Small intestine (tissue), 7 donors: ENCODE data around the gene ANKRD29. TPM values are rescaled to one million over a fixed set of nuclear protein-coding genes. Genes with fewer than 3 reads are reported as not detected.
A peak's percentile ranks its signal among the peaks of the same experiment; 100 is the strongest.
"Not testable (repeated sequence)": the region's sequence is repeated elsewhere in the genome, so short reads cannot be mapped to it uniquely, and the experiment has no call there.

ENCODE experiments used
- DNase-seq, 2 donors: peaks; one replicate each; pipeline versions ENCODE4 v3.0.0 to v3.0.0-alpha.2; 2013
- FAIRE-seq: peaks from 2 replicates; lab custom pipeline; 2012; peaks lifted over from hg19 to GRCh38; lab: Jason Lieb, UNC
- H3K27ac ChIP-seq, 3 donors: one replicate each; pipeline ENCODE4 v1.5.1; 2013; ENCODE audit warnings: low read length in 2 of 3, mild to moderate bottlenecking in 2 of 3, control low read depth in 1 of 3, inconsistent platforms in 1 of 3, low read depth in 1 of 3, moderate library complexity in 1 of 3
- H3K27me3 ChIP-seq, 3 donors: one replicate each; pipeline ENCODE4 v1.6.1; 2013; ENCODE audit warnings: low read length in 3 of 3, inconsistent platforms in 1 of 3; ENCODE audit not compliant: control insufficient read depth in 3 of 3, insufficient read depth in 3 of 3
- H3K36me3 ChIP-seq, 3 donors: one replicate each; pipeline ENCODE4 v1.6.1; 2013; ENCODE audit warnings: low read length in 3 of 3, inconsistent platforms in 1 of 3, low read depth in 1 of 3, mild to moderate bottlenecking in 1 of 3, moderate library complexity in 1 of 3; ENCODE audit not compliant: control insufficient read depth in 3 of 3, insufficient read depth in 2 of 3
- H3K4me1 ChIP-seq, 3 donors: one replicate each; pipeline ENCODE4 v1.6.1; 2013; ENCODE audit warnings: low read length in 2 of 3, inconsistent platforms in 1 of 3, low read depth in 1 of 3, mild to moderate bottlenecking in 1 of 3, moderate library complexity in 1 of 3; ENCODE audit not compliant: control insufficient read depth in 3 of 3, insufficient read depth in 2 of 3
- H3K4me3 ChIP-seq, 3 donors: one replicate each; pipeline ENCODE4 v1.5.1; 2013; ENCODE audit warnings: low read length in 3 of 3, control low read depth in 1 of 3, inconsistent platforms in 1 of 3, low read depth in 1 of 3, mild to moderate bottlenecking in 1 of 3, moderate library complexity in 1 of 3
- H3K9me3 ChIP-seq, 2 donors: one replicate each; pipeline ENCODE4 v1.6.1; 2013; ENCODE audit warnings: low read depth in 1 of 2, low read length in 1 of 2; ENCODE audit not compliant: control insufficient read depth in 2 of 2, insufficient read depth in 1 of 2
- WGBS, 3 donors: extraction: QIAGEN DNeasy Blood & Tissue Kit; methylation state at CpG; one replicate each; pipeline ENCODE4 v1.1.7; 2013; 5-methylcytosine and 5-hydroxymethylcytosine counted together
- polyA plus RNA-seq, 4 donors: library from polyadenylated mRNA; stranded (reverse) in 3 of 4; unstranded in 1 of 4; fragments of 200-250 nt in 3 of 4; fragments of 120-200 nt in 1 of 4; gene quantifications; one replicate each; pipeline versions ENCODE4 v1.2.1 to v1.2.3, GENCODE V29; 2013
- donor health status: healthy with polysubstance abuse.
- donor health status: control.
- donor health status: control.
- donor health status: Bipolar disorder and iron deficiency.
- donor health status: healthy.

ANKRD29 gene
- polyA plus RNA-seq, 4 donors, result 1.8 to 5.1 (median 3.2) TPM

DNA sequence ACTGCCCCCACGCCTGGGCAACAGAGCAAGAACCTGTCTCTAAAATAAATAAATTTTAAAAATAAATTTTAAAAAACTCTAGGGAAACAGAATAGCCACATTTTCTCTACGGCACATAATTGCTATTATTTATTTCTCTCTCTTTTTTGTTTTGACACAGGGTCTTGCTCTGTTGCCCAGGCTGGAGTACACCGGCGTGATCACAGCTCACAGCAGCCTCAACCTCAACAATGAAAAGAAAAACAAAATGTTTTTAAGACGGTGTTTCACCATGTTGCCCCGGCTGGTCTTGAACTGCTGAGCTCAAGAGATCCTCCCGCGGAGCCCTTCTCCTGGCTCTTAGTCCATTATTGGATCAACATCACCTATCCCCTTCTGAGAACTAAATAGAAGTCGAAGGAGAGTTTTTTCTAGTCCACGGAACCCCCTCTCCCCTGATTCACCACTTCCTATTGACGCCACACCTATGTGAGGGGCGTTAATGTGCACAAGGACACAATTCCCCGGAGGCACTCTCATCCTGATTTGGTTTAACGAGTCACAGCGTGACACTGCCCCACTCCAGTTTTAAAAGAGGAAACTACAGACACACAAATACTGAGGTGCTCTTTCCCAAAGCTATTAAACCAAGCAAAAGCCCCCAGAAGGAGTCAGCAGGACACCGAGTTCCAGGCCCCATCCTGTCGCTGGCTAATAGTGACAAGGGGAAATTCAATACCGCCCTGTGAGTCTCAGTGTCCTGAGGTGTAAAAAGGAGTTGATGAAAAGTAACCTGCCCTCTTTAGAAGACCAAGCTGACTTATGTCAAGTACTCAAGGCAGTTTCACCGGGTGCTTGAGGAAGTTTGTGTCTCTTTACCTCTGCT lies 77.5 kb downstream of the ANKRD29 start:
- H3K4me1 ChIP-seq, result peaks cover 4 to 20% (median 19%) of the 10 kb centered on the region in 3 donors
- peak overlapping the region; percentile 96 to 100 (median 98) for H3K27ac ChIP-seq
- H3K27me3 ChIP-seq, result no peaks in the 10 kb centered on the region
- FAIRE-seq, result no peak
- H3K9me3 ChIP-seq, result no peaks in the 10 kb centered on the region
- DNase-seq, result peak; percentile 44 to 62
- peaks cover 0 to 8% (median 0%) of the 10 kb centered on the region in 3 donors for H3K36me3 ChIP-seq
- 26 to 32% (median 28%) methylated on average over 19 of the region's 19 CpGs for WGBS, 3 donors
- peak overlapping the region; percentile 79 to 93 (median 86) for H3K4me3 ChIP-seq

DNA sequence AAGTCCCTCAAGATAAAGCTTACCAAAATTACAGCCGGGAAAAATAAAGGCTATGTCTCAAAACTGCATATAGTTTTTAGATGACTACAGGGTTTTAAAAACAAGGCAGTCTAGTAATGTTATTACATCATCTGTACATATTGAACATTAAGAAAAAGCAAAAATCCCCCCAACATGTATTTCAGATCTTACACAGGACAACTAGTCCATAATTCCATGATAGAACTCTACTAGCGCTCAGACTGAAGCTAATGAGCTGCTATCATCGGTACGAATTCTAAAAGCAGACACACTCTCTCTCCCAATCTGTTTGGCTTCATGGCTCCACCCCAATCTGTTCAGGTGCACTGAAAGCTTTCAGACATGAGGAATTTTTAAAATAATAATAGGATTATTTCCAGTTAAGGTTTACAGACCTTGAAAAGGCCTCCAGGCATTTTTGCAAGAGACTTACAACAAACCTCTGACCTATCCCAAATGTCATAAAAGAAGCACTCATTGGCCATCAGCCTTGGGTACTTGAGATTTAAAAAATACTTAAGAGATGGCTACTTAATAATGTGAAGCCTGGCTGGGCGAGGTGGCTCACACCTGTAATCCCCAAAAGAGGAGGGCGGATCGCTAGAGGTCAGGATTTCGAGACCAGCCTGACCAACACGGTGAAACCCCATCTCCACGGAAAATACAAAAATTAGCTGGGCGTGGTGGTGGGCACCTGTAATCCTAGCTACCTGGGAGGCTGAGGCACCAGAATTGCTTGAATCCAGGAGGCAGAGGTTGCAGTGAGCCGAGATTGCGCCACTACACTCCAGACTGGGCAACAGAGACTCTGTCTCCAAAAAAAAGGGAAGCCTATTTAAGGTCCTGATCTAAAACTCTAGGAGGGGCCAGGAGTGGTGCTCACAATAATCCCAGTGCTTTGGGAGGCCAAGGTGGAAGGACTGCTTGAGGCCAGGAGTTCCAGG lies 78.4 kb downstream of the ANKRD29 start:
- H3K27ac ChIP-seq, result no peak overlapping the region
- WGBS, 3 donors, result 89 to 92% (median 90%) methylated on average over 13 of the region's 13 CpGs
- no peaks in the 10 kb centered on the region for H3K27me3 ChIP-seq
- FAIRE-seq, result no peak
- H3K36me3 ChIP-seq, result peaks cover 0 to 8% (median 0%) of the 10 kb centered on the region in 3 donors
- peaks cover 4 to 20% (median 19%) of the 10 kb centered on the region in 3 donors for H3K4me1 ChIP-seq
- no peak for DNase-seq
- H3K4me3 ChIP-seq, result peak overlapping the region in 1 of 3 donors; percentile 79
- H3K9me3 ChIP-seq, result no peaks in the 10 kb centered on the region

DNA sequence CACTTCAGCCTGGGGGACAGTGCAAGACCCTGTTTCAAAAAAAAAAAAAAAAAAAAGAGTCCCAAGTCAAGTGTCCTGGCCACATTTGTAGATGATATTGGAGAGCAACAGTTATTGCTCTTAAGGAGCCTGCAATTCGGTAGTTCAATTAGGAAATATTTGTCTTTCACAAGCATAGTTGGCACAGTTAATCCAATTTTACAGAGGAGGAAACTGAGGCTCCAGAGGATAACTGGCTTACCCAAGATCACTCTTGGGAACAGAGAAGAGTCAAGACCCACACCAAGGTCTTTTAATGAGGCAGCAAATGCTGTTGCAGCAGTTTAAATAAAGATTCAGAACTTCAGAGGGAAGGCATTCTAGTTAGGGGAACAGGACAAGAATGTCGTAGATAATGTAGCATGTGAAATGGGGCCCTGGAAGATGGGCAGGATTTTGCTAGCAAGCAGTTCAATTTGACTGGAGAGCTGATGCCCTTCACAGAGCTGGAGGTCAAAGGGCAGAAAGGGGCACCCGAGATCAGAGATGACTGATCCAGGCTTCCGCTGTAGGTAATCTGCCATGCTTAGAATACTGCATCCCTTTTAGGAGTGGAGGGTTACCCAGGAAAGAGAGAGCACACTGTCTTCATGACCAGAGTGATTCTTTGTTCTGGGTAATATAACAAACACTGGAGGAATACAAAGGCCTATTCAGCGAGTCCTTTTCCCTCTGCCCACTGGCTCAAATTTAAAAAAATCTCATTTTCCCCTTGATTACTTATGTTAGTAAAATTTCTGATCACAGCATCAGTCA lies 79.4 kb downstream of the ANKRD29 start:
- no peak overlapping the region for H3K4me3 ChIP-seq
- H3K27me3 ChIP-seq, result no peaks in the 10 kb centered on the region
- H3K36me3 ChIP-seq, result peaks cover 0 to 10% (median 0%) of the 10 kb centered on the region in 3 donors
- WGBS, 3 donors, result 74 to 84% (median 83%) methylated on average over 5 of the region's 5 CpGs
- FAIRE-seq, result no peak
- H3K27ac ChIP-seq, result no peak overlapping the region
- peaks cover 4 to 20% (median 19%) of the 10 kb centered on the region in 3 donors for H3K4me1 ChIP-seq
- DNase-seq, result no peak
- no peaks in the 10 kb centered on the region for H3K9me3 ChIP-seq

DNA sequence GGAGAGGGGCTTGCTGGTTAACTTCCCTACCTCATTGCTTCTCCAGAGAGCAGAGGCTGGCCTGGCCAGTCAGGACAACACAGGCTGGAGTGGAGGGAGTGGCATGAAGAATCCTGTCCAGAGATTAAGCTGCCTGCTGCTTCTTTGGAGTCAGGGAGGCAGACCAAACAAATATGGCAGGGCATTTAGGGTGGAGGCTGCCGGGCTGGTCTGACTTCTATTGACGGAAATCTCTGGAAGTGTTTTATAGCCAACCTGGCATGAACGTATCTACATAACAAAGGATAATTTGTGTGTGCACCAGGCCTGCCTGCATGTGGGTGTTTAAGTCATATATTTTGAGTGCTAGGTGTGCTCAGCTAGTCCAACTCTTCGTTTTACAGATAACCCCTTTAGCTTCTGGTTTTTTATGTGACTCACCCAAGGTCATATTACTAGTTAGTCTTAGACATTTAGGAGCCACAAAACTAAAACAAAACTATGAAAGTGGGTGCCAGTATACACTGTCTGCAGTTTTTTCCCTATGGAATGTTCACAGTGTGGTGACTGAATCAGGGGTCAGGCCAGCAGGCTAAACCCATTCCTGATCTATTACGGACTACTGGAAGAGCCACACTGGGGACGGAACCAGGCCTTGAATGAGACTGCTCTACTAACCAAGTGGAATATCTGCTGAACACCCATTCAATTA lies 81.9 kb downstream of the ANKRD29 start:
- 50 to 74% (median 70%) methylated on average over 6 of the region's 6 CpGs for WGBS, 3 donors
- no peaks in the 10 kb centered on the region for H3K27me3 ChIP-seq
- peaks cover 4 to 16% (median 14%) of the 10 kb centered on the region in 3 donors for H3K4me1 ChIP-seq
- H3K27ac ChIP-seq, result no peak overlapping the region
- H3K36me3 ChIP-seq, result peaks cover 0 to 17% (median 0%) of the 10 kb centered on the region in 3 donors
- DNase-seq (peak in 1 of 2 donors; percentile 34), FAIRE-seq (no peak)
- H3K9me3 ChIP-seq, result no peaks in the 10 kb centered on the region
- no peak overlapping the region for H3K4me3 ChIP-seq

DNA sequence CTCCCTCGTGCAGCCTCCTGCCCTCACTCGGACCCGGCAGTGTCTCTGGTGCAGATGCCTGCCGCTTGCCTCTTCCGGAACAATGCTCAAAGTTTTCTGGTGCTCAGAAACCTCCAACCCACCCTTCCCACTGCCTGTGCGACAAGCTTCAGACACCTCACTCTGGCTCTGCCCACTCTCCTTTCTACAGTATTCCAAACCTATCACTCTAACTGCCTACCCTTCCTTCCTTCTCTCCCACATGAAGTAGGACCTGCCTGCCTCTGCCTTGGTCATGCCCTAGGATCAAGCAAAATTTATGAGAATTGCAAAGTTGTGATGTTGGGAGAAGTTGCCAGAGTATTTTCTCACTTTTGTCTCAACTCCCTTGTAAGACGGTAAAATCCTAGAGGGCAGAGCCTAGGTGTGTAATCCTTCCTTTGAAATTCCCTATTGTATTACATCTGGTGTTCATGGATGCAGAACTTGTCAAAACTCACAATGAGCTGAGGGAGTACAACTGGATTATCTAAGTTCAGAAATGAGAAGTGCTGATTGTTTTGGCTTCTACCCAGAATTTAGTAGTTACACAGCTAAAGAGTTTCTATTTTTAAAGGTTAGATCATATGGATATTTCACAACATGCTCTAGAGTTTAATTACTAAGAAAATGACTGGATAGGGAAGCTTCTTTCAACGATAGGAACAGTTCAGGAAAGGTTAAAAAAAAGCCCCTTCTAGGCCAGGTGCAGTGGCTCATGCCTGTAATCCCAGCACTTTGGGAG lies 83.6 kb downstream of the ANKRD29 start:
- no peak for DNase-seq
- Histone ChIP-seq H3K27ac (no peak overlapping the region), H3K4me1 (peaks cover 2 to 9% (median 7%) of the 10 kb centered on the region in 3 donors), H3K9me3 (no peaks in the 10 kb centered on the region), H3K27me3 (no peaks in the 10 kb centered on the region), H3K36me3 (peaks cover 0 to 25% (median 2%) of the 10 kb centered on the region in 3 donors), H3K4me3 (no peak overlapping the region)
- no peak for FAIRE-seq
- WGBS, 3 donors, result 87% methylated on average over 8 of the region's 8 CpGs

DNA sequence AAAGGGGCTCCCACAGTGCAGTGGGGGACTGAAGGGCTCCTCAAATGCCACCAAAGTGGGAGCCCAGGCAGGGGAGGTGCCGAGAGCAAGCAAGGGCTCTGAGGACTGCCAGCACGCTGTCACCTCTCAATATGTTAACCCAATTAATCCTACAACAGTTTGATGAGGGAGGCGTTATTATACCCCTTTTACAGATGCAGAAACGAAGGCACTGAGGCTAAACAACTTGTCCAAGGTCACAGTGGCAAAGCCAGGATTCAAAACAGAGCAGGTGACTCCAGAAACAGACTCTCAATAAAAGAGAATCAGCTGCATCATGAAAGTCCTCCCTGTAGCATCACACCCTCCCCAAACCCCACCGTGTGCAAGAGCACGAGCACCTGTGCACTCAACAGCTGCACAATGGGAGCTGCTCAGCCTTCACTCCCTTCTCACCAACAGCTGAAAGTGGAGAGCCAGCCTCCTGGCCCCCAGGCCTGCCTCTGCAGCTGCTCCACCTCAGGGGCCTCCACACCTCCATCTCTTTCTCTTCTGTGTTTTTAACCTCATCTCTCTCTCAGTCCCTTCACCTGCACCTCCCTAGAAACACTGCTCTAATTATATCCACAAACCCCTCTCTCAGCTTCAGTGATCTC lies 84.5 kb downstream of the ANKRD29 start:
- no peaks in the 10 kb centered on the region for H3K27me3 ChIP-seq
- DNase-seq (no peak), FAIRE-seq (no peak)
- H3K4me3 ChIP-seq, result no peak overlapping the region
- no peak overlapping the region for H3K27ac ChIP-seq
- H3K36me3 ChIP-seq, result peaks cover 2 to 26% (median 2%) of the 10 kb centered on the region in 3 donors
- WGBS, 3 donors, result 84 to 86% (median 84%) methylated on average over 6 of the region's 6 CpGs
- H3K4me1 ChIP-seq, result peaks cover 0 to 8% (median 5%) of the 10 kb centered on the region in 3 donors
- H3K9me3 ChIP-seq, result no peaks in the 10 kb centered on the region

DNA sequence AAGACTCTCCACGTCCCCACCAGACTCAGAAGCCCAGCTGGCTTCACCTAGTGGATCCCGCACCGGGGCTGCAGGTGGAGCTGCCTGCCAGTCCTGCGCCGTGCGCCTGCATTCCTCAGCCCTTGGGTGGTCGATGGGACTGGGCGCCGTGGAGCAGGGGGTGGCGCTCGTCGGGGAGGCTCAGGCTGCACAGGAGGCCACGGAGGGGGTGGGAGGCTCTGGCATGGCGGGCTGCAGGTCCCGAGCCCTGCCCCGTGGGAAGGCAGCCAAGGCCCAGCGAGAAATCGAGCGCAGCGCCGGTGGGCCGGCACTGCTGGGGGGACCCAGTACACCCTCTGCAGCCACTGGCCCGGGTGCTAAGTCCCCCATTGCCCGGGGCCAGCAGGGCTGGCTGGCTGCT lies 85.2 kb downstream of the ANKRD29 start:
- FAIRE-seq, H3K4me1 ChIP-seq, H3K27ac ChIP-seq, H3K9me3 ChIP-seq, DNase-seq, H3K27me3 ChIP-seq, H3K4me3 ChIP-seq: not testable (repeated sequence)
- 95 to 98% (median 96%) methylated on average over 17 to 24 of the region's 24 CpGs for WGBS, 3 donors
- H3K36me3 ChIP-seq, result peaks cover 2 to 25% (median 2%) of the 10 kb centered on the region in 3 donors
